ENCODE data around the gene CHRND.

The CHRND gene

GRCh38 chr2:232504438-232504837 lies 21.5 kb upstream of the CHRND start:
- no peak for DNase-seq

- no peak for DNase-seq
These were observed 20.1 kb upstream of the CHRND start for GRCh38 chr2:232505856-232506255.

- no peak for DNase-seq
These were observed 19.3 kb upstream of the CHRND start for GRCh38 chr2:232506709-232507108.

GRCh38 chr2:232508251-232508650 lies 17.7 kb upstream of the CHRND start:
- DNase-seq, result no peak

GRCh38 chr2:232511336-232511890 lies 14.5 kb upstream of the CHRND start:
- no peak for DNase-seq

GRCh38 chr2:232512602-232513001 lies 13.4 kb upstream of the CHRND start:
- no peak for DNase-seq

GRCh38 chr2:232513353-232513752 lies 12.6 kb upstream of the CHRND start:
- no peak for DNase-seq

GRCh38 chr2:232515639-232516038 lies 10.3 kb upstream of the CHRND start:
- DNase-seq, result no peak

- no peak for DNase-seq
These were observed 9.4 kb upstream of the CHRND start for GRCh38 chr2:232516551-232516950.

GRCh38 chr2:232518844-232519243 lies 7.1 kb upstream of the CHRND start:
- no peak for DNase-seq

- no peak for DNase-seq
These were observed 6.2 kb upstream of the CHRND start, which contains the start of gene PRSS56 for GRCh38 chr2:232519581-232520438. TSS of gene PRSS56 (plus strand) at chr2:232520388. CDS start at chr2:232520599, 211 bp downstream.

- DNase-seq, result no peak
These were observed 5.5 kb upstream of the CHRND start for GRCh38 chr2:232520489-232520888.

- no peak for DNase-seq
These were observed 4.9 kb upstream of the CHRND start for GRCh38 chr2:232521098-232521497.

- DNase-seq, result peak in 1 of 2 experiments; percentile 22
These were observed 3.9 kb upstream of the CHRND start for GRCh38 chr2:232521959-232522622.

GRCh38 chr2:232522623-232523401 lies 3.1 kb upstream of the CHRND start:
- DNase-seq, result no peak

GRCh38 chr2:232523402-232523681 lies 2.6 kb upstream of the CHRND start:
- no peak for DNase-seq

GRCh38 chr2:232523682-232524597 lies 2.0 kb upstream of the CHRND start:
- DNase-seq, result peak in 1 of 2 experiments; percentile 28

GRCh38 chr2:232524771-232525170 lies 1.2 kb upstream of the CHRND start:
- DNase-seq, result no peak

- no peak for DNase-seq
These were observed 761 bp upstream of the CHRND start for GRCh38 chr2:232525199-232525598.

GRCh38 chr2:232526372-232526941 lies 497 bp downstream of the CHRND start:
- no peak for DNase-seq

- no peak for DNase-seq
These were observed 2.0 kb downstream of the CHRND start for GRCh38 chr2:232527905-232528470.

Measured in SW 1271 (cell line).